AG04450 (cell line): ENCODE results near the gene RAMP1. TPM values are rescaled to one million over a fixed set of nuclear protein-coding genes. Genes with fewer than 3 reads are reported as not detected.

Experiments
- CTCF ChIA-PET: fragments of 300-600, 350-600 bp; formaldehyde crosslinking; extraction: SDS; loops from one replicate; lab custom pipeline; 2022; ENCODE audit warnings: antibody characterized with exemption, inconsistent platforms; lab: Charles Lee
- POLR2A ChIA-PET: fragments of 350-600 bp; formaldehyde crosslinking; extraction: SDS; loops from one replicate; lab custom pipeline; 2021; ENCODE audit warnings: antibody characterized with exemption, inconsistent platforms; lab: Yijun Ruan, JAX
- DNase-seq: peaks from one replicate; pipeline ENCODE4 v3.0.0-alpha.2; 2011; ENCODE audit warnings: low read depth, low spot score
- H3K27ac ChIP-seq: one replicate; pipeline ENCODE4 v1.5.1; 2012; ENCODE audit warnings: low read depth, low read length, control low read depth
- H3K27me3 ChIP-seq: one replicate; pipeline ENCODE4 v1.6.0; 2012; ENCODE audit warnings: low read length; ENCODE audit not compliant: control insufficient read depth, insufficient read depth
- H3K4me3 ChIP-seq: 2 replicates; pipeline ENCODE4 v1.5.1; 2011; ENCODE audit warnings: mild to moderate bottlenecking, low read depth, low read length, control low read depth
- H3K9me3 ChIP-seq: 2 replicates; pipeline ENCODE4 v1.5.1; 2012; ENCODE audit warnings: low read length; ENCODE audit not compliant: control insufficient read depth, insufficient read depth
- polyA plus RNA-seq: library from polyadenylated mRNA; depleted of rRNA; stranded (reverse); fragments of >200 nt; gene quantifications from 2 replicates; pipeline ENCODE4 v1.2.3, GENCODE V29; 2011
- TF ChIP-seq, protein P1 (sequence below): IDR thresholded peaks from 2 replicates; pipeline ENCODE4 v1.5.1; 2011; ENCODE audit warnings: low read depth, low read length, control low read depth, inconsistent platforms

RAMP1 gene
- polyA plus RNA-seq, 1 experiment, result 26.5 TPM

DNA sequence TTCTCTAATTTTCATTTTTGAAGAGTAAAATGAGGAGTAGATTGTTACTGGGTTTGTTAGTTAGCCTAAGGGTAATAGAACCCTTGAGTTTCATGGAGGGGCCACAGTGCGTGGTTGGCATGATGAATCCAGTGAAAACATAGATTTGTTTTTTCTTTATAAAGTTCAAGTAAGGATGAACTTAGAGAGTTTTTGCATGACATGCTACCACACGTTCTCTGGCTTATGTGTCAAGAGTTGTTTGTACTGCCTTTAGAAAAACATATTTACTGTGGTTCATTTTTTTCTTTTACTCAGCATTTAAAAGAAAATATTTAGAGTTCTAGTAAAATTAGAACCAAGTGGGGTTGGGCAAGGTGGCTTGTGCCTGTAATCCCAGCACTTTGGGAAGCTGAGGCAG, 39.0 kb upstream of the RAMP1 start:
- POLR2A ChIA-PET, result no interaction called here
- H3K4me3 ChIP-seq, result no peak overlapping the region
- no peak overlapping the region for H3K27ac ChIP-seq
- no peaks in the 10 kb centered on the region for H3K9me3 ChIP-seq
- TF ChIP-seq, protein P1, sequence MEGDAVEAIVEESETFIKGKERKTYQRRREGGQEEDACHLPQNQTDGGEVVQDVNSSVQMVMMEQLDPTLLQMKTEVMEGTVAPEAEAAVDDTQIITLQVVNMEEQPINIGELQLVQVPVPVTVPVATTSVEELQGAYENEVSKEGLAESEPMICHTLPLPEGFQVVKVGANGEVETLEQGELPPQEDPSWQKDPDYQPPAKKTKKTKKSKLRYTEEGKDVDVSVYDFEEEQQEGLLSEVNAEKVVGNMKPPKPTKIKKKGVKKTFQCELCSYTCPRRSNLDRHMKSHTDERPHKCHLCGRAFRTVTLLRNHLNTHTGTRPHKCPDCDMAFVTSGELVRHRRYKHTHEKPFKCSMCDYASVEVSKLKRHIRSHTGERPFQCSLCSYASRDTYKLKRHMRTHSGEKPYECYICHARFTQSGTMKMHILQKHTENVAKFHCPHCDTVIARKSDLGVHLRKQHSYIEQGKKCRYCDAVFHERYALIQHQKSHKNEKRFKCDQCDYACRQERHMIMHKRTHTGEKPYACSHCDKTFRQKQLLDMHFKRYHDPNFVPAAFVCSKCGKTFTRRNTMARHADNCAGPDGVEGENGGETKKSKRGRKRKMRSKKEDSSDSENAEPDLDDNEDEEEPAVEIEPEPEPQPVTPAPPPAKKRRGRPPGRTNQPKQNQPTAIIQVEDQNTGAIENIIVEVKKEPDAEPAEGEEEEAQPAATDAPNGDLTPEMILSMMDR, result no peak
- CTCF ChIA-PET, result no interaction called here
- no peaks in the 10 kb centered on the region for H3K27me3 ChIP-seq
- no peak for DNase-seq

DNA sequence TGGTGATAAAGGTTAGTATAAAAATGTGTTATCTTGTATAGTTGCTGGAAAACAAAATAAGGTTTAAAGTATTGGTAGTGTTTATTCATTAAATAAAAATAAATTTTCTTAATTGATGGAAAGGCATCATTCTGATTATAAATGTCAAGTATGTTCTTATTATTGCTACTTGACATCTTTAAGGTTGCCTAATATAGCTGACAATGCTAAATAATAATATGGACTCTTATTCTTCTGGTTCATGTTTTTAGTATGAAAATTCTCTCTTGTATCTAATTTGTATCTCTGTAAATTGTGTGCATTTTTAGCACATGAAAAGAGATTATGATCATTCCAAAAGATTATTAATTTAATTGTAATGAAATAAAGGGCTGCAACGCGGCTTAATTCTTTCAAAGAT, 35.9 kb upstream of the RAMP1 start:
- Histone ChIP-seq H3K9me3 (no peaks in the 10 kb centered on the region), H3K4me3 (no peak overlapping the region), H3K27ac (no peak overlapping the region), H3K27me3 (no peaks in the 10 kb centered on the region)
- TF ChIP-seq, protein P1, result no peak
- CTCF ChIA-PET, result no interaction called here
- DNase-seq, result no peak
- POLR2A ChIA-PET, result no interaction called here

DNA sequence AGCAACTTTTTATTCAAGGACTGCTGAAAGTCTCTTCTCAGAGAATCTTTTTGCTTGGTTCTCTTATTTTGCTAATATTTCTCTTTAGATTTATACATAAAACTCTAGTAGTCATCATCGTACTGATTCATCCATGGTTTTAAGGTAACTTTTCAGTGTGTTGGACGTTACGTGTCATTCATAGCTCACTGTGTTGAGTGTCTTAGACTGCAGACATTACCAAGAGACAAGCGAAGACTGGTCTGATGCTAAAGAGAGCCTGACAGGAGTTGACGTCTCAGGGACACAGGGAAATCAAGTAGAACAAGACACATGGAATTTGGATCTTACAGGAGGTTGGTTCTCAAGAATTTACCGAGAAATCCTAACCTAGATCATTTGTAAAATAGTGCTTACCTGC, 35.3 kb upstream of the RAMP1 start:
- CTCF ChIA-PET, result no interaction called here
- H3K27ac ChIP-seq, result no peak overlapping the region
- TF ChIP-seq, protein P1, result no peak
- DNase-seq, result no peak
- POLR2A ChIA-PET, result no interaction called here
- H3K27me3 ChIP-seq, result no peaks in the 10 kb centered on the region
- no peaks in the 10 kb centered on the region for H3K9me3 ChIP-seq
- H3K4me3 ChIP-seq, result no peak overlapping the region

DNA sequence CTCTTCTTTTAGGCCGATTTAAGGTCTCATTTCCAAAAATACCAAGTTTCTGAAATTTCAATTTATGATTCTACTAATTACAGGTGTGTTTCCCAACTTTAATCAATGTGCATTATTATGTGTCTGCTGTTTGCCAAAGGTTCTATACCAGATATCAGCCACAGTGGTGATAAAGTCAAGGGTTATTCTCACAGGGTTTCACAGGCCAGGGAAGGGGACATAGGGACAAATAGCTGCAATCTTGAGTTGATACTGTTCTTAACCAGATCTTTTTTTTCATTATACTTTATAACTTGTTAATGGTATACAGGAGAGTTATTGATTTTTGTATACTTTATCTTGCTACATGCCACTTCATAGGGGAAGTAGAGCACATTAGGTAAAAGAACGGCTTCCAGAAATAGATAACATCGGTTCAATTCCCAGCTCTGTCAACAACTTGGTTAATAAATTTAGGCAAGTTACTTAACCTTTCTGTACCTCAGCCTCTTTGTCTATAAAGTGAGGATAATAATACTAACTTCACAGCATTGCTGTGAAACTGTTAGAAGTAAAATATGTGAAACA, 31.9 kb upstream of the RAMP1 start:
- POLR2A ChIA-PET, result no interaction called here
- TF ChIP-seq, protein P1, result no peak
- Histone ChIP-seq H3K27me3 (no peaks in the 10 kb centered on the region), H3K27ac (no peak overlapping the region), H3K4me3 (no peak overlapping the region), H3K9me3 (no peaks in the 10 kb centered on the region)
- CTCF ChIA-PET, result no interaction called here
- DNase-seq, result no peak

DNA sequence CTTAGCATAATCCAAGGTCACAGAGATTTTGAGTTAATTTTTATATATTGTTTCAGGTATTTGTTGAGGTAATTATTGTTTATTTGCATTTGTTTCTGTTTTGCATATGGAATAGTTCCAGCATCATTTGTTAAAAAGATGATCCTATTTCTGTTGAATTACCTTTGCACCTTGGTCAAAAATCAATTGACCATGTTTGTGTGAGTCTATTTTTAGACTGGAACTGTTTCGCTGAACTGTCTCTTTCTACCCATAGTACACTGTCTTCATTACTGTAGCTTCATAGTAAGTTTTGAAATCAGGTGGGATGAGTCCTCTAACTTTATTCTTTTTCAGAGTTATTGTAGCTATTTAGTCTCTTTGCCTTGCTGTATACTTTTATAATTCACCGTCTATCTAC, 28.9 kb upstream of the RAMP1 start:
- no peak for DNase-seq
- TF ChIP-seq, protein P1, result no peak
- H3K9me3 ChIP-seq, result no peaks in the 10 kb centered on the region
- CTCF ChIA-PET, result no interaction called here
- no peak overlapping the region for H3K4me3 ChIP-seq
- H3K27me3 ChIP-seq, result no peaks in the 10 kb centered on the region
- H3K27ac ChIP-seq, result no peak overlapping the region
- POLR2A ChIA-PET, result no interaction called here
